GM21619 (cell line): ENCODE results near the gene CYSLTR2.

ENCODE experiments used
- ATAC-seq: cut with Tn5 transposase; IDR thresholded peaks from one replicate; pipeline ENCODE4 v1.9.1; 2021; ENCODE audit not compliant: unreplicated experiment

Gene CYSLTR2

DNA sequence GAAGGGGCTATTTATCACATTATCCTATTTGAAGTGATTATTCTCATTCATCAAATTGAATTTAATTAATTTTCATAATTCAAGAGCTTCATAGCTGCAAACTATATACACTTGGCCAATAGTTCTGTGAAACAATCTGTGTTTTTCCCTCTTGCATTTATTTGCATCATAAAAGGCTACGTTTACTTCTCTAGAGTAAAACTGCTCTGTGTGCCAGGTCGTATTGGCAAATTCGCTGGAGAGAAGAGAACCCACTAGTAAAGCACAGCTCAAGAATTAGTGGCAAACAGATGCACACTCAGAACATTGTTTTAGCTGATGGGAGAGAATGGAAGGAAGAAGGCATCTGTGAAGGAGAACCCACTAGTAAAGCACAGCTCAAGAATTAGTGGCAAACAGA is 81.8 kb downstream of the CYSLTR2 start:
- ATAC-seq: no peak

DNA sequence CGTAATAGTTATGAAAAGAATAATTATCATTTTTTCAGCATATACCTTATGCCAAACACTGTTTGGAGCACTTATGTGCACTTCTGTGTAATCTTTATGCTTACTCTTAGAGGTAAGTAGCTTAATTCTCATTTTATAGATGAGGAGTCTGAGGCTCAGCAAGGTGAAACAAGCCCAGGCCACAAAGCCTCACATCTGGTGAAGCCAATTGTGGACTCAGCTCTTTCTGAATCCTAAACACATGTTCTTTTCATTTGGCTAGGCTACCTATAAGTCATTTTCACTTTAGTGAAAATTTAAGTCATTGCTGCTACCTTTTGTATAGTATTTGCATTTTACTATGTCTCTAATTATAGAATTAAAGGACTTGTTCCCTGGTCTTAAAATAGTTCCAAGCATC is 84.0 kb downstream of the CYSLTR2 start:
- no peak for ATAC-seq

GRCh38 chr13:48738311-48738710 is 84.6 kb downstream of the CYSLTR2 start:
- ATAC-seq: no peak

DNA sequence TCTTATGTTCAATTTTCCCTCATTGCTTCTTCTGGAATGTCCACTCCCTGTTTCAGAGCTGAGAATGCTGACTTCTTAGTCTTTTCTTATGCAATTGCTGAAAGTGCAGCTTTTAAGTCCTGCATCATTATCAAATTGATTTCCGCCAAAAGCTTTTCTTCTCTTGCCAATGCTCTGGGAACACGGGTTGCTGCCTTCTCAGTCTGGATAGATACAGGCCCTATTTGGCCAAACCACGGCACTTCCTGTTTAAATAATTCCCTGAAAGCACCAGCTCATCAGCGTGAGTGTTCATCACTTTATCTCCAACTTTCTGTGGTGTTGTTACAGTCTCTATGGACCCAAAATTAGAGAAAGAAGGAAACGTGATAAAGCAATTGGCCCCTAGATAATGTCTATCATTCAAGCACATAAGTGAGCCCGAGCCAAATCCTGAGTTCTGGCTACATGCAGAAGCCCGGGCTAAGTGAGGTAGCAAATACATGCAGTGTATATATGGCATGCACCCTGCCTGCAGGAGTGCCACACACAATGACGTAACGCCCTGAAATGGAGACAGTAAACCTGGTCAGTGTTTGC is 85.7 kb downstream of the CYSLTR2 start:
- ATAC-seq: no peak

GRCh38 chr13:48741377-48741776 is 87.6 kb downstream of the CYSLTR2 start:
- ATAC-seq: no peak

DNA sequence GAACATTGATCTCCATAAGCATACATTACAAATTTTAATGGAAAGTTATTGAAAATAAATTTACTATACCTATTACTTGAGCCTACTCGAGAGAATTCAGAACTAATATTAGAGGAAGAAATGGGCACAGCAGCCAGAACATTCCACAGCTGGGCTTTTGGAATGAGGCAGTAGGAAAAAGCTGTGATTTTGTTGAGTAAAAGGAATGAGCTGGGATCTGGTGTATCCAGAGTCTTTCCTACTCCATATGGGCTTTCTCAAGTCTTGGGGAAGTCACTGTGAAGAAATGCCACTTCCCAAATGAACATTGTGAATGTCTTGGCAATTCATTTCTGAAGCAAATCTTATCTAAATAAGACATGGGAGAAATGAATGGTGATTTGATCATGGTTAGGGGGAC is 93.1 kb downstream of the CYSLTR2 start:
- ATAC-seq: no peak

- ATAC-seq: no peak
These were observed 95.0 kb downstream of the CYSLTR2 start for GRCh38 chr13:48748681-48749080.

GRCh38 chr13:48749144-48749543 is 95.4 kb downstream of the CYSLTR2 start:
- ATAC-seq: no peak

DNA sequence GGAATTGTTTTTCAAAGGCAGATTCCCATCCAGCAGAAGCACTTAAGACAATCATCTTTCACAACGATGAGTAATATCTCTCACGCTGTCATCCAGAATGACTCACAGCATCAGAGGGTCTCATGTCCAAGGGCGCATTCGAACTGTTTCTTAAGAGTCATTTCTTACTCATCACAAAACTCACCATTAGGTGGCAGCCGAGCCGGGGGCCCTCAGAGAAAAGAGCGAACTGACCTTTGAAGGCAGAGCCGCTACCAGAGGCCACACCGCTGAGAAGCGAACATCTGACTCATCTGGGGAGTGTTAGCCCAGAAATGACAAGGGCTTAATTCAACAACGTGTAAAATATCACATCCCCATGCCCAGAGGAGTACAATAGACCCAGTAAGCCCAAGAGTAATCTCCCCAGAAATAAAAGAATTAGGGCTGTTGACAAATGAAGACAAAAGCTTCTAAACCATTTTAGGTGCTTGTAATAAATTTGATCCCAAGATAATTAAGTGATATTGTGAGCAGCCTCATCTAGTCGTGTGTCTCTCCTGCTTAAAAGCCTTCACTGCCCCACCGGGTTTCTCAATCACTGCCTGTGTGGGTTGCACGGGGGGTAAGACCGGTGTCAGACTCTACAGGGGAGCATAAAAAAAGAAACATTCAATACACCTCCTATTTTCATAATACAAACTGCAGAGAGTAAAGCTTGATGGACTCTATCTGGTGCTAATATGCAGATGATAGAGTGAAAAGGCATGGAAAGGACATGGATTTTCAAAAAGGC is 96.2 kb downstream of the CYSLTR2 start:
- peak; percentile 94 for ATAC-seq

DNA sequence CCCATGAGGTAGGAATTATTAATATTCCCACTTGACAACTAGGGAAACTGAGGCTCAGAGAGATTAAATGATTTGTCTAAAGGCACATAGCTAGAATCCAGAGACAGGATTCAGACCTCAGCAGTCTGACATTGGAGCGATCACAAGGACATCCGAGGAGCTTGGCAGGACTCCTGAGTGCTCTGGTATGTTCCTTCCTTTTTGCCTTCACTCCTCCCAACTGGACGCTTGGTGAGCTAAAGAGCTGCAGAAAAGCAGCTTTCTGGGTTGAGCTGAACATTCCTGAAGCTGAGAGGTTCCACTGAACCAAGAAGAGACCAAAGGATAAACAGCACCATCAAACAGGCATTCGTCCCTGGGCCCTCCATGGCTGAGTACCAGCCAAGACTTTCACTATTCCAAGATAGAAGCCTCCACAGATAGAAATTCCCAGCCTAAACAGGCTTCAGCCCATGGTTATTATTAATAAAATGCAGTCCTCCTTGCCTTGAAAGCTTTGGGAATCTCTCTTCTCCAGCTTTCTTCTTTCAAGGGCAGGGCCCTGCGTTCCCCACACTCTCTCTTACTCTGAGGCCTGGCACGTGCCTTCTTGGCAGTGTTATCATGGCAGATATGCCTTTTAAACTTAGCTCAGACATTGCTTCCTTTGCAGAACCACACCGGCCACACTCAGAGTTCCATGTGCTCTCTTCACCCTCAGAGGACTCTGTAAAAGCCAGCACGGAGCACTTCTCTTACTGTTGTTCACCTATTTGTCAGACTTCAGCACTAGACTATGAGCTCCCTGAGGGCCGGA is 97.1 kb downstream of the CYSLTR2 start:
- no peak for ATAC-seq

DNA sequence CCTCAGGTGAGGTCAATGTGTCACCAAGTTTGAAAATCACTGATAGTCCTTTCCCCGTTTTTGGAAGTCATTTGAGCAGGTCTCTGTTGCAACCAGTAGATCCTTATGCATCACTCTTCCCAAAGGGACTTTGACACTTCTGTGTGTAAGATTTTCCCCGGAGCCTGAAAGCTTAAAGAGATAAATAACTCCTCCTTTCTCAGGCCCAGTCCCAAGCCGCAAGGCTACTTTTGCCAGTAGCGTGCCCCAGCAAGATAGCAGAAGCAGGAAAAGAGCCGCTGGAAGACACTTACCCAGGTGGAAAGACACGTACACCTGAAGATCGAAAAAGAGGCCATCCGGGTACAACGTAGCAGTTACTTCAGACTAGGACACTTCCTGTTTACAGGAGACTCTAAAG is 106.9 kb downstream of the CYSLTR2 start:
- no peak for ATAC-seq
